ENCODE data around the gene TNFRSF8.
A peak's percentile ranks its signal among the peaks of the same experiment; 100 is the strongest.
"Not testable (repeated sequence)": the region's sequence is repeated elsewhere in the genome, so short reads cannot be mapped to it uniquely, and the experiment has no call there.

Gene TNFRSF8

GRCh38 chr1:12038356-12039163, 24.5 kb upstream of the TNFRSF8 start:
- Histone ChIP-seq H3K9me3 (ENCODE audit: low read length) (no peaks in the 10 kb centered on the region), H4K20me1 (ENCODE audit: insufficient read depth, low read length) (no peaks in the 10 kb centered on the region), H3K36me3 (ENCODE audit: insufficient read depth, low read length) (no peaks in the 10 kb centered on the region), H3K4me2 (ENCODE audit: low read length) (no peak overlapping the region), H2AFZ (ENCODE audit: low read length) (no peak overlapping the region), H3K27me3 (ENCODE audit: insufficient read depth, low read length) (peaks cover 4% of the 10 kb centered on the region), H3F3A (ENCODE audit: insufficient read depth, low read length) (no peaks in the 10 kb centered on the region), H3K27ac (ENCODE audit: low read depth, low read length, poor library complexity, severe bottlenecking) (no peak overlapping the region), H3K4me3 (ENCODE audit: low read depth, low read length, poor library complexity, severe bottlenecking) (no peak overlapping the region), H3K9ac (ENCODE audit: low read length) (no peak overlapping the region), H3K4me1 (ENCODE audit: insufficient read depth, low read length, severe bottlenecking) (peaks cover 26% of the 10 kb centered on the region), H3K79me2 (ENCODE audit: insufficient read depth, low read length) (no peaks in the 10 kb centered on the region), H3K9me2 (ENCODE audit: low read depth, low read length) (no peaks in the 10 kb centered on the region)
- TF ChIP-seq CTCF (IDR thresholded peaks at IDR 0.05; ENCODE audit: low read length) (no peak), EZH2 (IDR thresholded peaks at IDR 0.05; ENCODE audit: borderline replicate concordance, low read length) (no peak)

- no peak overlapping the region for H3K4me2 ChIP-seq (ENCODE audit: low read length)
- H3K9me3 ChIP-seq (ENCODE audit: low read length) = no peaks in the 10 kb centered on the region
- no peaks in the 10 kb centered on the region for H3K9me2 ChIP-seq (ENCODE audit: low read depth, low read length)
- no peak overlapping the region for H3K9ac ChIP-seq (ENCODE audit: low read length)
- no peaks in the 10 kb centered on the region for H3F3A ChIP-seq (ENCODE audit: insufficient read depth, low read length)
- H3K4me3 ChIP-seq (ENCODE audit: low read depth, low read length, poor library complexity, severe bottlenecking) = no peak overlapping the region
- TF ChIP-seq CTCF (IDR thresholded peaks at IDR 0.05; ENCODE audit: low read length) = no peak
- TF ChIP-seq EZH2 (IDR thresholded peaks at IDR 0.05; ENCODE audit: borderline replicate concordance, low read length) = no peak
- H3K79me2 ChIP-seq (ENCODE audit: insufficient read depth, low read length) = no peaks in the 10 kb centered on the region
- H2AFZ ChIP-seq (ENCODE audit: low read length) = no peak overlapping the region
- no peaks in the 10 kb centered on the region for H4K20me1 ChIP-seq (ENCODE audit: insufficient read depth, low read length)
- no peak overlapping the region for H3K27ac ChIP-seq (ENCODE audit: low read depth, low read length, poor library complexity, severe bottlenecking)
- H3K4me1 ChIP-seq (ENCODE audit: insufficient read depth, low read length, severe bottlenecking) = peaks cover 28% of the 10 kb centered on the region
- H3K27me3 ChIP-seq (ENCODE audit: insufficient read depth, low read length) = peaks cover 4% of the 10 kb centered on the region
- H3K36me3 ChIP-seq (ENCODE audit: insufficient read depth, low read length) = no peaks in the 10 kb centered on the region
Measured at GRCh38 chr1:12039164-12039525, 24.0 kb upstream of the TNFRSF8 start.

GRCh38 chr1:12039824-12040456, 23.2 kb upstream of the TNFRSF8 start:
- not testable (repeated sequence) for H4K20me1 ChIP-seq (ENCODE audit: insufficient read depth, low read length); H3K36me3 ChIP-seq (ENCODE audit: insufficient read depth, low read length); H3K27me3 ChIP-seq (ENCODE audit: insufficient read depth, low read length); H3K4me3 ChIP-seq (ENCODE audit: low read depth, low read length, poor library complexity, severe bottlenecking); H3K9me3 ChIP-seq (ENCODE audit: low read length); H3K9me2 ChIP-seq (ENCODE audit: low read depth, low read length); H3F3A ChIP-seq (ENCODE audit: insufficient read depth, low read length); H2AFZ ChIP-seq (ENCODE audit: low read length); H3K79me2 ChIP-seq (ENCODE audit: insufficient read depth, low read length); H3K9ac ChIP-seq (ENCODE audit: low read length)
- H3K4me1 ChIP-seq (ENCODE audit: insufficient read depth, low read length, severe bottlenecking) = peaks cover 33% of the 10 kb centered on the region
- H3K27ac ChIP-seq (ENCODE audit: low read depth, low read length, poor library complexity, severe bottlenecking) = peak overlapping the region; percentile 79
- peak overlapping the region; percentile 17 for H3K4me2 ChIP-seq (ENCODE audit: low read length)
